Activated CD8-positive, alpha-beta memory T cell treated with anti-CD3 and anti-CD28 coated beads, Interleukin-2, amount 50 U/mL, for 4 hours (primary cell): ENCODE results near the gene GRIK4.
A peak's percentile ranks its signal among the peaks of the same experiment; 100 is the strongest.

ENCODE experiments used
- DNase-seq: peaks from one replicate; pipeline ENCODE4 v3.0.0-alpha.2; 2020

Gene GRIK4

GRCh38 chr11:120789391-120789790 is 277.8 kb downstream of the GRIK4 start:
- no peak for DNase-seq

- DNase-seq, result no peak
Measured at GRCh38 chr11:120792306-120792705, 280.8 kb downstream of the GRIK4 start.

GRCh38 chr11:120793150-120793549 is 281.6 kb downstream of the GRIK4 start:
- DNase-seq, result no peak

- DNase-seq, result no peak
Measured at GRCh38 chr11:120793806-120794479, 282.4 kb downstream of the GRIK4 start.

GRCh38 chr11:120794748-120795147 is 283.2 kb downstream of the GRIK4 start:
- DNase-seq, result no peak

GRCh38 chr11:120795185-120795584 is 283.6 kb downstream of the GRIK4 start:
- DNase-seq, result no peak

- no peak for DNase-seq
Measured at GRCh38 chr11:120797143-120797542, 285.6 kb downstream of the GRIK4 start.

GRCh38 chr11:120798854-120799253 is 287.3 kb downstream of the GRIK4 start:
- DNase-seq, result no peak

- no peak for DNase-seq
Measured at GRCh38 chr11:120800206-120800605, 288.7 kb downstream of the GRIK4 start.

- DNase-seq, result peak; percentile 45
Measured at GRCh38 chr11:120801801-120802689, 290.5 kb downstream of the GRIK4 start.

GRCh38 chr11:120805960-120806555 is 294.5 kb downstream of the GRIK4 start:
- DNase-seq, result no peak

- DNase-seq, result no peak
Measured at GRCh38 chr11:120807414-120808150, 296.0 kb downstream of the GRIK4 start.

- no peak for DNase-seq
Measured at GRCh38 chr11:120808616-120809050, 297.1 kb downstream of the GRIK4 start.

GRCh38 chr11:120810251-120810650 is 298.7 kb downstream of the GRIK4 start:
- no peak for DNase-seq

- no peak for DNase-seq
Measured at GRCh38 chr11:120811199-120811598, 299.7 kb downstream of the GRIK4 start.

GRCh38 chr11:120811731-120812130 is 300.2 kb downstream of the GRIK4 start:
- no peak for DNase-seq

GRCh38 chr11:120814531-120815318 is 303.2 kb downstream of the GRIK4 start:
- no peak for DNase-seq

- no peak for DNase-seq
Measured at GRCh38 chr11:120815319-120816100, 304.0 kb downstream of the GRIK4 start.

- no peak for DNase-seq
Measured at GRCh38 chr11:120816176-120816575, 304.6 kb downstream of the GRIK4 start.

- no peak for DNase-seq
Measured at GRCh38 chr11:120816711-120817110, 305.2 kb downstream of the GRIK4 start.

- no peak for DNase-seq
Measured at GRCh38 chr11:120817158-120817557, 305.6 kb downstream of the GRIK4 start.
